ENCODE measurements around the gene FNDC11.
A peak's percentile ranks its signal among the peaks of the same experiment; 100 is the strongest.

Gene FNDC11

DNA sequence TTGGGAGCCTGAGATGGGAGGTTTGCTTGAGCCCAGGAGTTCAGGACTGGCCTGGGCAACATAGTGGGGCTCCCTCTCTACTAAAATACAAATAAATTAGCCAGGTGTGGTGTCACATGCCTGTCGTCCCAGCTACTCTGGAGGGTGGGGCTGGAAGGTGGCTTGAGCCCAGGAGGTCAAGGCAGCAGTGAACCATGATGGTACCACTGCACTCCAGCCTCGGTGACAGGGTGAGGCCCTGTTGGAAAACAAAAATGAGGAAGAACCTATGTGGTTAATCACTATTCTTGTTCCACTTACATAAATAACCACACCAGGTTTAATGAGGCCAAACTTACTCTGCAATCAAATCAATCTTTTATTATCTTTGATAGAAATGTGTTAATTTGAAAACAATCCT is 28.0 kb upstream of the FNDC11 start:
- DNase-seq, result no peak

DNA sequence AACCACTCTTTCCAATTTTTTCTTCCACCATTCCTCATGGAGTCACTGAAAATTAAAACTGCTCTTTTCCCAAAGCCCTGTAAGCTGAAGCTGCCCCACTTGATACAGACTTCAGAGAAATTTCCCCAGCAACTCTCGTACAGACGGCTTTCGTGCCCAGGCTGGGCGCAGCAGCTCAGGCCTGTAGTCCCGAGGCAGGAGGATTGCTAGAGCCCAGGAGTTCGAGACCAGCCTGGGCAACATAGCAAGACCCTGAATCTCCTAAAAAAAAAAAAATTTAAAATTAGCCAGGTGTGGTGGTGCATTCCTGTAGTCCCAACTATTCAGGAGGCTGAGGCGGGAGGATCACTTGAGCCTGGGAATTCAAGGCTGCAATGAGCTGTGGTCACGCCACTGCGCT is 26.8 kb upstream of the FNDC11 start:
- no peak for DNase-seq

DNA sequence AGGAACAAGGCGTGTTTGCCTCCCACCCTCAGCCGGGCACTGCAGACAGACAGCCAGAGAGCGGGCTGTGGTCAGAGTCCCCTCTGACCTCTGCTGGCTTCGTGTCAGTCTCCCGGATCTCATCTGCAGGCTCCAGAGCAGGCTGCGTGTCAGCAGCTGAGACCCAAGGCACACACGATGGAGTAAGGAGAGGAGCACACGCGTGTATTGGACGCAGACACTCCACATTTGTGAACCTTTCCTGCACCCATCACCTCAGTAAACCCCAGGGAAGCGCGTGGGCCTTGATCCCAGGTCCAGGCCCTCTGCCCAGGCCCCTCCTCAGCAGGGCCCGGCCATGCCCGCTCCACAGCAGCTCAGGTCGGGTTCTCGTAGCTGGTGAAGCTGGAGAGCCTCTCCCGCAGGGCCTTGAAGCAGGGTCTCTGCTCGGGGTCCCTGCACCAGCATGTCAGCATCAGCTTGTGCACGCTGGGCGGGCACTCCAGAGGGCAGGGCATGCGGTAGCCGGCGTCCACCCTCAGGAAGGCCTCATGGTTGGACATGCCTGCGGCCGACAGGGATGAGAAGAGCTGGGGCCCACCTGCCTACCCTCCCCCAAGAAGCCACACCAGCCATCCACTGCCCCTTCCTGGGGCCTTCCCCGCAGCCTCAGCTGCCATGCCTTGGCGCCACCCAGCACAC is 24.6 kb upstream of the FNDC11 start:
- DNase-seq, result no peak

DNA sequence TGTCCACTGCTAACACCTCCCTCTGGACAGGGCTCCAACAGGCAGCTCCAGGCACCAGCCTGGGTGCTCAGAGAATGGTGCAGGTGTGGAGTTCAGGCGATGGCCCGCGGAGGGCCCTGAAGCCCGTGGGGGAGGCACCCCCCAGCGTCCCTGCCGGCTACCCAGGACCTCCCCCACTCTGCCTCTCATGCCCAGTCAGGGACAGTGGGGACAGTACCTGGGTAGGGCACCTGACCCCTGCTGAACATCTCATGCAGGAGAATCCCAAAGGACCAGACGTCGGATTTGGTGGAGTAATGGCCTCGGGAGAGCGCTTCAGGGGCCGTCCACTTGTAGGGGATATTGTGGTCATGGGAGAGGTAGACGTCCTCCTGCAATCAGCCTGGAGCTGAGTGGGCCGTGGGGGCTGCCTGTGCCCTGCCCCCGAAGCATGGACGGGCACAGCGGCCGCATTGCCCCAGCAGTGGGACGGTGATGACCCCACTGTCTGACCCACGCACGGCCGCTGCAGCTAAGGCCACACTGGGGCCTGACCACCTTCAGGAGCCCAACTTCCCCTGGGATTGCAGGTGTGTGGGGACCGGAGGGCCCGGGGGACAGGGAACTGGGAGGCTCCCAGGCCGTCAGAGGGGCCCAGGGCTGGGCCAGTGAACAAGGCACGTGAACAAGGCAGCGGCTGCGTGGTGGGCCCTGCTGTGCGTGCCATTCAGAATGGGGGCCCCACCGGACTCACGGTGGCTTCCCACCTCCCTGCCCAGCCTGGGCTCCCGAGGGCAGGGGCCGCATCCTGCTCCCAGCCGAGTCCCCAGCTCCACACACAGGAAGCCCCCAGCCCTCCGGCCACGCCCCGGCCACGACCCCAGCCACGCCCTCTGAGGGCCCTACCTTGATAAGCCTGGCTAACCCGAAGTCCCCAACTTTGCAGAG is 23.8 kb upstream of the FNDC11 start:
- no peak for DNase-seq

DNA sequence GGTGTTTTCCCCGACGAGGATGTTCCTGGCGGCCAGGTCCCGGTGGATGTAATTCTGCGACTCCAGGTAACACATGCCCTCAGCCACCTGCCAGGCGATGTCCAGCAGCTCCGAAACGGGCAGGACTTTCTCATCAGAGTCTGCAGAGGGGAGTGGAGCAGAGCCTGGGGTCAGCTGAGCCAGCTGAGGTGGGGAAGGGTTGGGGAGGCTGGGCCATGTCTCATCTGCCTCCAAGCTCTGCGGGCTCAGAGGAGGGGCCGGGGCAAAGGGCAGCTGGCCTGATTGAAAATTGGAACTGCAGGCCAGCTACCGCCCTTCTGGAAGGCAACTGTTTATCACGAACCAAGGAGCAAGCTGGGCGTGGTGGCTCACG is 23.2 kb upstream of the FNDC11 start:
- DNase-seq, result no peak

DNA sequence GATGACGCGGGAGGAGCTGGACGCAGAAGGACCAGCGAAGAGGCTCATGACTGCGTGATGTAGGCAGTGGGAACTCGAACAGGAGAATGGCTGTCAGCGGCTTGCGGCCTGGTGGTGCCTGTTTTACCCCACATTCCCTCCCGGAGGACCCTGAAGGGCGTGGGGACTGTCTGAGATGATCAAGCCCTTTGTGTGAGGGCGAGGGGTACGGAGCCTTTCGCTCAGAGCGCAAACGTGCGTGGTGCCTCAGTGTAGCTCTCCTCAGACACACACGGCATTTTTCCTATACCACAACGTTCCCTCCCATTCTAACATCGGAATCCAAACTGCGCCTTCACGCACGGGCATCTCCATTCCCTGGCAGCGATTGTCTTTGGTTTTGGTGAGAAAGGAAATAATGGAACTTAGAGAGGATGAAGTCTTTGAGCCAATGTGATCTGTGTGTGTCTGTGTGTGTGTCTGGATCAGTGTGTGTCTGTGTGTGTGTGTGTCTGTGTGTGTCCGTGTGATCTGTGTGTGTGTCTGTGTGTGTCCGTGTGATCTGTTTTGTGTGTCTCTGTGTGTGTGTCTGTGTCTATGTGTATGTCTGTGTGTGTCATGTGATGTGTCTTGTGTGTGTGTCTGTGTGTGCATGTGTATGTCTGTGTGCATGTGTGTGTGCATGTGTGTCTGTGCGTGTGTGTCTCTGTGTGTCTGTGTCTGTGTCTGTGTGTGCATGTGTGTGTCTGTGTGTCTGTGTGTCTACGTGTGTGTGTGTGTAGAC is 22.1 kb upstream of the FNDC11 start:
- no peak for DNase-seq

DNA sequence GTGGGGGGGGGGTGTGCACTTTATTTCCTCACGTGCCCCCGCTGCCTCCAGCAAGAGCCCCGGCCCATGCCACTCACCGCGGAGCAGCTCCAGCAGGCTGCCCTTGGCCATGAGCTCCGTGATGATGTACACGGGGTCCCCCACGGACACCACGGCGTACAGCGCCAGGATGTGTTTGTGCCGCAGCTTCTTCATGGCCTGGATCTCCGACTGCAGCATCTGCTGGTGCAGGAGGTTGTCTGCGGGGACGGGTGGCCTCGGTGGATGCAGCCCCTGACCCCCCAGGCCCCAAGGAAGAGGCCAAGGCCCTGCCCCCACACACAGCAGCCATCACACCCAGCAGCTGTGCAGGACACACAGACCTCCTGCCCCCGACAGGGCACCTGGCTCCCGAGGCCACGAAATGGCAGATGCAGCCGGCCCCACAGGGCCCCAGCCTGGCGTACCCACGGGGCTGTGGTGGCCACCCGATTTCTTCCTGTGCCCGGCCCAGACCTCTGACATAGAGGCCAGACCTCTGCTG is 21.4 kb upstream of the FNDC11 start:
- no peak for DNase-seq

DNA sequence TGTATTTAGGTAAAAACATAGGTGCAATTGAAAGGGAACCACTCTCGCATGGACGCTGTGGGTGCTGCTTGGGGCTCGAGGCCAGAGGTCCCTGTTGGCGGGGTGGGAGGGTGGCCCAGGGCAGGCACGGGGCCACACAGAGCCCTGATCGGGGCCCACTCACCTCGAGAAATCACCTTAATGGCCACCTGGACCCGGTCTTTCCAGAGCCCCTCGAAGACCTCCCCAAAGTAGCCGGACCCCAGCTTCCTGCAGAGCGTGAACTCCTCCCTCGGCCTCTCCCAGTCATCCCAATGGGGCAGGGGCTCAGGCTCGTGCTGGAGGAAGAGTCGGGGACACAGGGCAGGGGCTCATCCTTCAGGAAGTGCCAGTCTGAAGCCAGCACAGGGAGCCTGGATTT is 20.6 kb upstream of the FNDC11 start:
- DNase-seq, result no peak

DNA sequence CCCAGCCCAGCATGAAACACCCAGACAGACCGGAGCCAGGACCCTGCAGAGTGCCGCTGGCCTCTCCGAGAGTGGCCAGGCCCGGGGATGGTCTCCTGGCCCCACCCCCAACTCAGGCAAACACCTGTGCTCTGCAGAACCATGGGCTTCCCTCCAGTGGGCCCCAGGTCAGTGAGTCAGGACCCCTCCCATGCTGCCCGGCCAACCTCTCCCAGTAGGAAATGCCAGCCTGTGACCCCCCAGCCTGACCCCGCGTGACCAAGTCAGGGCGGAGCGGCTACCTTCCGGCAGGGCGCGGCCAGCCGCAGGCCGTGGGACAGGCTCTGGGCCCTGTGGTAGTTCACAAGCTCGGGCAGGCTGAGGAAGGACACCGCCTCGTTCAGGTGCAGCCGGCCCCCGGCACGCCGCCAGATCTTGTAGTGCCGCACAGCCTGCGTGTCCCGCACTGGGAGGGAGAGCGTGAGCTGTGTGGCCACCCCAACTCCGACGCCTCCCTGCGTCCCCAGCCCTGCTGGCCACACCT is 20.0 kb upstream of the FNDC11 start:
- DNase-seq, result no peak

DNA sequence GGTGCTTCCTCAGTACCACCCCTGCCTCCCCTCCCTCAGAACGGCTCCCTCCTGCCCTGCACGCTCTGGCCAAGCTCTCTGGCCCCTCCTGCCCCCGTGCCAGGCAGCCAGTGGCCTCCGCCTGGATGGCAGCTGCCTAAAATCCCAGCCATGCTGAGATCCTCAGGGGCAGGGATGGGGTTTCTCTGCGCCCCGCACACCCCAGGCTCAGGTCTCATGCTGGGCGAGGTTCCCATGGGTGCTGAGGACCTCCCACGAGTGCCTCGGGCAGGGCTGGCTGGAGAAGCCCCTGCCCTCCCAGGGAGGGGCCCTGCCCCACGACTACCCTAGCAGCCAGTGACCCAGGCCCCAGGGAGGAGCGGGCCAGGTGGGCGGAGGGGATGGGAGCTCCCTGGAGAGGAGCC is 19.5 kb upstream of the FNDC11 start:
- no peak for DNase-seq

DNA sequence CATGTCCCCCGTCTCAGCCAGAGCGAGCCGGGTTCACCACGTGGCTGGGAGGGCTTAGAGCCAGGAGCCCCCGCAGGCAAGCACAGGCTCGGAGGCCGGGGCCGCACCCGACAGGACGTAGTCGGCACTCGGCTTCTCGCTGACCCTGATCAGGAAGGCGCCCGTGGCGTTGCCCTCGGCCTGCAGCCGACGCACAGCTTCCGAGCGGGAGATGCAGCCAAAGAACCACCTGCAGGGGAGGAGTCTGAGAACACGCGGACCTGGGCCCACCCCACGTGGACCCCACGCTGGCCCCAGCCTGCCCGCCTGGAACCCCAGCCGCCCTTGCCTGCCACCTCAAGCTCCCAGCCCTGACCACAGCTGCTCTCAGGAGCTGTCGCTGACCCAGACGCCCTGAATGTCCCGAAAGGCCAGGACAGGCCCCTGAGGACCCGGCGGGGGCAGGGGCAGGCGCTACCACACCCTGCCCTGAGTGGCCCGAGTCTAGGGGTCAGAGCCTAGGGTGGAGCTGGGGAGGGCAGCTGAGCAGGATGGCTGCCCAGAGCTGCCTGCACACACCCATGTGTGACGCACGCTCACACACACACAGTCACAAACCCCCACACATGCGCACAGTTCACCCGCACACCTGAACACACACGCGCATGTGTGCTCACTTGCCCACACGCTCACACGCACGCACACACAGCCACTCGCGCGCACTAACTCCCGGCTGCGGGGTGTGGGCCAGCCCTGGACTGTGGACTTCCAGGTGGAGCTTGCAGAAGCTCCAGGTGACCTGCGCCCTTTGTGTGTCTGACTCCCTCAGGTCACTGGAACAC is 18.9 kb upstream of the FNDC11 start:
- DNase-seq, result no peak

DNA sequence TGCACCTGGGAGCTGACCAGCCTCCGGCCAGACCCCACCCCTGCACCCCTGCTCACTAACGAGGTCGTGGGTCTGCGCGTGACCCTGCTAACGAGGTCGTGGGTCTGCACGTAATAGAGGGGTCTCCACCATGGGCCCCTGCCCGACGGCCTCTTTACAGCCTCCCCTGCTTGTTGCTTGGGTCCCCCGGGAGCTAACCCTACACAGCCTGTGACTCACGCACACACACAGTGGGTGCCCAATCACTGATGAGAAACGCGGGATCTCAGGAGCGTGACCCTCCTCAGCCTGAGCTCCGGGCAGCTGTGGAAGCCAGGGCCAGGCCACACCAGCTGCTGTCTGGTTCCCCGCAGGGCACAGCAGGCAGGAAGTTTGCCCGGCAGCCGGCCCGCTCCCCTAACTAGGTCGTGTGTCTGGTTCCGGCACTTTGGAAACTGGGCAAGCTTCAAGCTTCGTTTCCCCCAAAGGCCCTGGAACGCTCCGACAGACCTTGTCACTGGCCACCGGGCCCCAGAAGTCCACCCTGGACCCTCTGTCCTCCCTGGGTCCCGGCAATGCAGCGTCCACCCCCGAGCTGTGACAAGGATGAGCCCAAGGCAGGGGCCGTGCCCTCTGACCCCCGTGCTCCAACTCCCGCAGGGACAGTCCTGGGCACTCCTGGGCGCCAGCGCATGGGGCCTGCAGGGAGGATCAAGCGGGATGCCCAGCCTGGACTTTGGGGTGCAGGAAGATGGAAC is 17.6 kb upstream of the FNDC11 start:
- DNase-seq, result no peak

DNA sequence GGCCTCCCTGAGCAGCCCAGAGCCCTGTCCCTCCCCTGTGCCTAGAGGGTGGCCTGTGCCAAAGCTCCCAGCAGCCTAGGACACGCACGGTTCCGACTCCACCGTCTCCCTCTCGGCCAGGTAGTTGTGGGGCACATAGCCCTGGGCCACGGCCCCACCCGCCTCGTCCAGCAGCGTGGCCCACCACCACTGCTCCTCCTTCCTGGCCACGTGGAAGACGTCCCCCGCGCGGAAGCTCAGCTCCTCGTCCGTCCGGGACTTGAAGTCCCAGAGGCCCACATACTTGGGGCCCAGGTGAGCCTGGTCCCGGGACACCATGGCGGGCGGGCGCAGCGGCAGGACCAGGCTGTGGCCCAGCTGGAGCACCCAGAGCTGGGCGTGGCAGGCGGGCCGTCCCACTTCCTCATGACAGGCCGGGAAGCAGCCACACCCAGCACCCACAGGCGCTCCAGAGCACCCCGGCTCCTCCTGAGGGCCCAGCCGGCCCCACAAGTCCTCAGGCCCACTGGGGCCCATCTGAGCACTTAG is 16.9 kb upstream of the FNDC11 start, which contains the start of gene PTK6:
TSS of gene PTK6 (minus strand) at position 380 of the 528 bp plus-strand sequence. CDS start at position 318, 62 bp downstream.
- DNase-seq, result no peak

DNA sequence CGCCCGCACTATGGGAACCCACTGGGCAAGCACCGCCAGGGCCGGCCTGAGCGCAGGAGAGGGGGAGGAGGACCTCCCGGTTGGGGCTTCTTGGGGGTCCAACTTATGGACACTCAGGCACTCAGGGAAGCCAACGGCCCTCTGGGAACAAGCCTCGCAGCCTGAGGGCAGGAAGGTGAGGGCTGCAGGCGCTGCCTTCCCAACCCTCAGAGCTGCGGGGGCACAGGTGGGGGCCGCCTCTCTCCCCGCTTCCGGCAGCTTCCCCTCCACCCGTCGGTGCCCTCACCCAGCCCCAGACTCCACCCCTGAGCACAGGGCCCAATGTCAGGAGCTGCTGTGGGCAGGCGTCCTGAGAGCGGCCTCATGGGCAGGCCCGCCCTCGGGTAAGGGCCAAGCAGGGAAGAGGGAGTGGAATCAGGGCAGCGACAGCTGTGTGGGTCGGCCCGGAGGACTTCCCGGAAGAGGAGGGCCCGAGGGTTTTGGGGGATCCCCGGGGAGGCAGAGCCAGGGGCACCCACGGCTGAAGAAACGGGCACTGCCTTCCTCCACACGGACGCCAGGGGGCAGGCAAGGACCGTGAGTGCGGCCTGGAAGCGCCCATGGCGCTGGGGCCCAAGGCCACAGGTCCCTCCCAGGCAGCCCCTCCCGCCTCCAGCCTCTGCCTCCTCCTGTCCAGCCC is 16.3 kb upstream of the FNDC11 start:
- DNase-seq, result peak; percentile 90 to 91

DNA sequence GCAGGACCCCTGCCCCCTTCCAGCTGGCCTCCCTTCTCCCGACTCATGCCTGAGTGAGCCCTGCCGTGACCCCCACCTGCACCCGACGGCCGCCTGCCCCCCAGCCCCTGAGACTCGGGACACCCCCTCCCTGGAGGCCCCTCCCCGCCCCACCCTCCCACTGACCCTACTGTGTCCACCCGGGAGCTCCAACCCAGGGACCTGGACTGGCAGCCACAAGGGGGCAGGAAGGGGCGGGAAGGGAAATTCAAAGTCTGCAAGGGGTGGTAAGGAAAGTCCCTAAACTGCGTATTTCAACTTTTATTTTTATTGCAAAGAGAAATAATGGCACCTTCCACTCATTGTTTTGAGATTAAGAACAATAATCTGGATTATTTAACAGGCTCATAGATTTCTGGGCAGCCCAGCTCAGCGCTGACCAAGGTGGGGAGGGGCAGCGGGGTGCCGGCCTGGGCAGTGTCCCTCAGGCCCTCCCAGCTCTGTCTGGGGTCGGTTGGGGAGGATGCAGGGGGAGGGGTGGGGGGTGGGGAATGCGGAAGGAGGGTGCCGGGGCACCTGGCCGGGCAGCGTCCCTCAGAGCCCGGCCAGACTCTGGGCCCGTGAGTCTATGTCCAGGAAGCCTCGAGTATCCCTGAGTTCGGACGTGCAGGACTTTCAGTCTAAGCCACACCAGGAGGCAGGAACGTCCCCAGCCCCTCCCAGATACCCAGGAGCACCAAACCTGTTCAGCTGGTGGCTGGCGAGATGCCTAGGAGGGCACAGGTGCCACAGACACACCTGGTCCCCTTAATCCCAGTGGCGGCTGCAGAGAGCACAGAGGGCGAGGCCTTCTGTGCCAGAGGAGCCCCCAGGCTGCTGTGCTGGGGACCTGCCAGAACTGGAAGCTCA is 15.5 kb upstream of the FNDC11 start:
- DNase-seq, result peak; percentile 40

DNA sequence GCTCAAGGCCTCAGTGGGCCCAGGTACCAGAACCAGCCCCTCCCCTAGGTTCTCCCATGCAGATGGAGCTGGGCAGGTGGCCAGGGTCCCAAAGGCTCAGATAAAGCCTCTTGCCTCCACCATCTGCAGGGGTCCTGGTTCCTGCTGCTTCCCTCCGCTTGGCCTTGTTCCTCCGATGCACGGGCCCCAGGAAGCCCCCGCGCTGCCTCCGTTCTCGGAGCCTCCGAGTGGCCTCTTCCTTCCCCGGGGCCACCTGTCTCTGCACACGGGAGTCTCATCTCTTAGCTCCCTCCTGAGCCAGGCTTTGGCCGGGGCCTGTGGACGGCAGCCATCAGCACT is 14.9 kb upstream of the FNDC11 start:
- DNase-seq, result no peak

DNA sequence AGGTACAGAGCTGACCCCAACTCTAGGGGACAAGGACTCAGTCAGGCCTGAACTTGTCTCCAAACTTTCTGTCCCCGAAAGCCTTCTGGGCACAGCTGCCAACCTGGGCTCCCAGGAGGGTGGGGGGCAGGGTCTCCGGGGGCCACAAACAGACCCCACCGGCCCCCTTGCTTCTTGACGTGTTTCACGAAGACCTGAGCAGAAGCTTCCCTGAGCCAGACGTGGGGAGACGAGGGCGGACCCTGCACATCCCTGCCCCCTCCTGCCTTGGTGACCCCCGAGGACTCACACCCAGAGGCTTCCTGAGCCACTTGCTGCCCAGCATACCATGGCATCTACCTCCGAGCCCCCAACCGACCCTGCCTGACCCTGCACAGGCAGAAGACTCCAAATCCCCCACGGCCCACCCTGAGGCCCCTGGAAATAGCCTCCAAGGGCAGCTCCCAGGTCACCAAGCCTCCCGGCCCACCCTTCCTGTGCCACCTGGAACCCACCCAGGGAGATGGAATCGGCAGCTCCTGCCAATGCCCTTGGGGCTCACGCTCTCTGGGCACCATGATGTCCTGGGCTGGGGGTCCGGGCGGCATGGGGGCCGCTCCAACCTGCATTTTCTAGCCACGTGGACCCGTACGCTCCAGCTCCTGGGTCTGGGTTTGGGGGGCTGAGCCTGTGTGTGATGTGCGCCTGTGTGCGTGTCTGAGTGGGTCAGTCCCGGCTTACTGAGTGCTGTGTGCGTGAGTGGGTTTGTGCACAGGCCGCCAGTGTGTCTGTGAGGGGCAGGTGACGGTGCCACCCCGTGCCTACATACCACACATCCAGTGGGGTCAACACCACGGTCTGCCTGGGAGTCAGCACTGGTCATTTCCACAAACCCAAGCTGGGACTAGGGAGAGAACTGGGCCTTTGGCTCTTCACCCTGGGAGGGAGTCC is 14.3 kb upstream of the FNDC11 start:
- DNase-seq, result no peak

DNA sequence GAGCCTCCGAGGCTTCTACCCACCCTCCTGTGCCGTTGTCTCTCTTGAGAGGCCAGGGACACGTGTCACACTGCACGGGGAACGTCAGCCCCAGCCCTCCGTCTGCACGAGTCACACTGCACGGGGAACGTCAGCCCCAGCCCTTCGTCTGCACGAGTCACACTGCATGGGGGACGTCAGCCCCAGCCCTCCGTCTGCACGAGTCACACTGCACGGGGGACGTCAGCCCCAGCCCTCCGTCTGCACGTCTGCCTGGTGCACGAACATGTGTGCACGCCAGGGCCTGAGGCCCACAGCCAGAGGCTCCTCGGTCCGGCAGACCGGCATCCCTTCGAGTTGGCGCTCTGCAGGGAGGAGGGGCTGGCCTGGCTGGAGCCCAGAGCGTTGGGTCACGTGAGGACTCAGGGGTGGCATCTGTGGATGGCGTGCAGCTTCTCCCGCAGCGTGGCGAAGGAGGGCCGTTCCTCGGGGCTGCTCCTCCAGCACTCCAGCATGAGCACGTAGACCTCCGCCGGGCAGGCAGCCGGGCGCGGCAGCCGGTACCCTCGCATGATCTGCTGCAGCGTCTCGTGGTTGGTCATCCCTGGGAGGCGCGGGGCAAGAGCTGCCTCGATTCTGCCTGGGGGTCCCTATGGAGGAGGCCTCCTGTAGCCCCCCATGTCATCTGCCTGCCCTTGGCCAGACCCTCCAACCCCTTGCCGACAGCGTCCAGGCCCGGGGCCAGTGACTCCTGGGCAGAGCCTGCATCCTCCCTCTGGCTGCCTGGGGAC is 13.4 kb upstream of the FNDC11 start:
- no peak for DNase-seq
